GM12865 (cell line): ENCODE results near the gene SYTL3.

Source experiments
- DNase-seq: peaks from one replicate; pipeline ENCODE4 v3.0.0; 2010; ENCODE audit warnings: low read depth
- H3K4me3 ChIP-seq: 2 replicates; pipeline ENCODE4 v1.5.1; 2011; ENCODE audit warnings: mild to moderate bottlenecking, low read depth, low read length, control low read depth
- TF ChIP-seq, protein P1 (sequence below): IDR thresholded peaks from 2 replicates; pipeline ENCODE4 v1.5.1; 2011; ENCODE audit warnings: low read length, control low read depth, low read depth, inconsistent platforms; ENCODE audit not compliant: insufficient read depth; ENCODE audit errors: missing control alignments

SYTL3 gene

DNA sequence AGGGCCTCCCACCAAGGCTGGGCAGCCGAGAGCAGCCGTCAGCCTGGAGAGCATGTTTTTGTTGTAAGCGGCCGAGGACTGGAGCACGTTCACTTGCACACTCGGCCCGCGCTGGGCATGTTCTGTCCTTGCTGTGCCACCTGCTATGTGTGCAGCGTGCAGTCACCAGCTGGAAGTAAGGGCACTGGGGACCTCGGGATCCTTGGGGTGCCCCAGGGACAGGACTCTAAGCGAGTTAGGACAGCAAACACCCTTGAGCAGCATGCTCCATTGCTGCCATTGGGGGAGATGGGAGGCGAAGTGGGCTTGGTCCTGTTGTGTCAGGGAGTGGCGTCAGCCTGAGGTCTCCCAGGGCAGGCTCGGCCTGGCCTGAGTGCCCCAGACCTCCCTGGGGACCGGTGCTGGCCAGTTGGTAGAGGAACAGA, 24.0 kb upstream of the SYTL3 start:
- no peak for DNase-seq
- no peak overlapping the region for H3K4me3 ChIP-seq
- TF ChIP-seq, protein P1, sequence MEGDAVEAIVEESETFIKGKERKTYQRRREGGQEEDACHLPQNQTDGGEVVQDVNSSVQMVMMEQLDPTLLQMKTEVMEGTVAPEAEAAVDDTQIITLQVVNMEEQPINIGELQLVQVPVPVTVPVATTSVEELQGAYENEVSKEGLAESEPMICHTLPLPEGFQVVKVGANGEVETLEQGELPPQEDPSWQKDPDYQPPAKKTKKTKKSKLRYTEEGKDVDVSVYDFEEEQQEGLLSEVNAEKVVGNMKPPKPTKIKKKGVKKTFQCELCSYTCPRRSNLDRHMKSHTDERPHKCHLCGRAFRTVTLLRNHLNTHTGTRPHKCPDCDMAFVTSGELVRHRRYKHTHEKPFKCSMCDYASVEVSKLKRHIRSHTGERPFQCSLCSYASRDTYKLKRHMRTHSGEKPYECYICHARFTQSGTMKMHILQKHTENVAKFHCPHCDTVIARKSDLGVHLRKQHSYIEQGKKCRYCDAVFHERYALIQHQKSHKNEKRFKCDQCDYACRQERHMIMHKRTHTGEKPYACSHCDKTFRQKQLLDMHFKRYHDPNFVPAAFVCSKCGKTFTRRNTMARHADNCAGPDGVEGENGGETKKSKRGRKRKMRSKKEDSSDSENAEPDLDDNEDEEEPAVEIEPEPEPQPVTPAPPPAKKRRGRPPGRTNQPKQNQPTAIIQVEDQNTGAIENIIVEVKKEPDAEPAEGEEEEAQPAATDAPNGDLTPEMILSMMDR = no peak

DNA sequence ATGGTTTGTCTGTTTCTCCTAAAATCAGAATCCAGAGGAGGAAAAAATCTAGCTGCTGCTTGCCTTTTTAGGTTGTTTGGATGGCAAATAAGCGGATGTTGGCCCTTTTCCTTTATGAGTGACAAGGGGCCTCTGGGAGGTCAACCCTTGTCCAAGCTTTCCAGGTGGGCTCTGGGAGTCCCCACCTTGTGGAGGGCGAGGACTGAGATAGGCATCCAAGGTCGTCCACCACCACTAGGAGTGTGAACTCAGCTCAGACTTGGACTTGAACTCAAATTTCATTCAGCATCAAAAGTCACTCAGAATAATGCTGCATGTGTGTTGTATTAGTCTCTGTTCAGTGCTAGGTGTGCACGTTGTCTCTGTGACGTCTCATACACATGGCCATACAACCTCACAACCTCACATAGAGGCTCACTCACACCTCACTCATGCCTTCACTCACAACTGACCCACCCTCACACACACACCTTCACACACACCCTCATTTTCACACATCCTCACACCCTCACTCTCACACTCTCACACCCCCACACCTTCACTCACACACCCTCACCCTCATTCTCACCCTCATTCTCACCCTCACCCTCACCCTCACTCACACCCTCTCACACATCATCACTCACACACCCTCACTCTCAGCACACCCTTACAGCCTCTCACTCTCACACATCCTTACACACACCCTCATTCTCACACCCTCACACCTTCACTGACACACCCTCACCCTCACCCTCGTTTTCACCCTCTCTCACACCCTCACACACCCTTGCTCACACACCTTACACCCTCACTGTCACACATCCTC, 23.3 kb upstream of the SYTL3 start:
- no peak overlapping the region for H3K4me3 ChIP-seq
- DNase-seq = no peak
- TF ChIP-seq, protein P1 = no peak

DNA sequence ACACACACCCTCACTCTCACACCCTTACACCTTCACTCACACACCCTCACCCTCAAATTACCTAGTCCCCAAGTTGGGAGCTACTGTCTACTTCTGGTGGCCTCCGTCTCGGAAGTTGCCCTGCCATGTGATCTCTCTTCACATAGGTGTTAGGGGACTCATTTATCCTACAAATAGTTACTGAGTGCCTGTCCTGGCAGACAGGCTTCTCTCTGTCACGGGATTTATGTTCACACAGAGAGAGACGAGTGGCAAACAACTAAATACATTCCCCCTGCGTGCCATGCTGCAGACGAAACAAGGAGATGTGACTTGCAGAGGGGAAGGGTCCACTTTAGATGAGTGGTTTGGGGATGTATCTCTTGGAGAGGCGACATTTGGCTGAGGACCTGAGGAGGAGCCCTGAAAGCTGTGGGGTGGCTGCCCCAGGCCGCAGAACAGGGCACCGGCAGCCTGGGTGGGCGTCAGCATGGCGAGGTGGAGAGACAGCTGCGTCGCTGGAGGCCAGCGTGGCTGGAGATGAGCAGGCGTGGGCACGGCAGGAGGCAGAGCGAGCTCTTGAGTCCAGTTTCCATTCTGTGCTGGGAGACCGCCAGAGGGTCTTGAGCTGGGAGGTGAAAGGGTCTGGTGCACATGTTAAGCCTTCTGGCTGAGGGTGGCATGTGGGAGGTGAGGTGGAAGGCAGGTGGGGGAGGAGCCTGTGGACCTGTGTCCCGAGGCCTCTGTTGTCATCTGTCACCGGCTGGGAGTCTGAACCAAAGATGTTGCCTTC, 22.5 kb upstream of the SYTL3 start:
- H3K4me3 ChIP-seq = no peak overlapping the region
- TF ChIP-seq, protein P1 = no peak
- DNase-seq = no peak

DNA sequence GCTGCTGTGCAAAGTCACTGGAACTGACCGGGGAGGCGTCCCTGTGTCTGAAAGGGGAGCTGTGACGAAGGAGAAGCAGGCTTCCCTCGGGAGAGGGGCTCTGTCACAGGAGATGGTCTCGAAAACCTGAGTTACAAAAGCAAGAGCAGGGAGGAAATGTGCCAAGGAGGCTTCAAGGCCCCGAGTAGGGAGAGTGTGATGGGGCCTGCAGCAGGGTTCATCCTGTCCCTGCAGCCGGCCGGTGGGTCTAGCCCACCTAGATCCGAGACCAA, 22.0 kb upstream of the SYTL3 start:
- no peak overlapping the region for H3K4me3 ChIP-seq
- no peak for DNase-seq
- TF ChIP-seq, protein P1 = no peak

DNA sequence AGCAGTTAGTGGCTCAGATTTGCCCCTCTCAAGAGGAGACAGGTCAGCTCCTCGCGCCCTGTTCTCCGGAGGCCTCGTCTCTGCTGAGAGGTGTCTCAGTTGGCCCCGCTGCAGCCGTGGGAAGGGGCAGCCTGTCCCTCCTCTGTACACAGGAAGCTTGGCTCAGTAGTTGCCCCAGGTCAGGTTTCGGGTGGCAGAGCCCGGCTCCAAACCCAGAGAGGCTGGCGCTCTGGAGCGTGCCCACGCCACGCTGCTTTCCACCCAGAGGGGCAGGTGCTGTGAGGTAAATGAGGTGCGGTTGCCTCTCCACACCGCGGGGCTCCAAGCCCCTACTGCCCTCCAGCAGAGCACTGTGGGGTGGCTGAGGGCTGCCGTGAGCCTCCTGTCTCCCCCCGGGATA, 21.3 kb upstream of the SYTL3 start:
- no peak for DNase-seq
- TF ChIP-seq, protein P1 = no peak
- H3K4me3 ChIP-seq = no peak overlapping the region

DNA sequence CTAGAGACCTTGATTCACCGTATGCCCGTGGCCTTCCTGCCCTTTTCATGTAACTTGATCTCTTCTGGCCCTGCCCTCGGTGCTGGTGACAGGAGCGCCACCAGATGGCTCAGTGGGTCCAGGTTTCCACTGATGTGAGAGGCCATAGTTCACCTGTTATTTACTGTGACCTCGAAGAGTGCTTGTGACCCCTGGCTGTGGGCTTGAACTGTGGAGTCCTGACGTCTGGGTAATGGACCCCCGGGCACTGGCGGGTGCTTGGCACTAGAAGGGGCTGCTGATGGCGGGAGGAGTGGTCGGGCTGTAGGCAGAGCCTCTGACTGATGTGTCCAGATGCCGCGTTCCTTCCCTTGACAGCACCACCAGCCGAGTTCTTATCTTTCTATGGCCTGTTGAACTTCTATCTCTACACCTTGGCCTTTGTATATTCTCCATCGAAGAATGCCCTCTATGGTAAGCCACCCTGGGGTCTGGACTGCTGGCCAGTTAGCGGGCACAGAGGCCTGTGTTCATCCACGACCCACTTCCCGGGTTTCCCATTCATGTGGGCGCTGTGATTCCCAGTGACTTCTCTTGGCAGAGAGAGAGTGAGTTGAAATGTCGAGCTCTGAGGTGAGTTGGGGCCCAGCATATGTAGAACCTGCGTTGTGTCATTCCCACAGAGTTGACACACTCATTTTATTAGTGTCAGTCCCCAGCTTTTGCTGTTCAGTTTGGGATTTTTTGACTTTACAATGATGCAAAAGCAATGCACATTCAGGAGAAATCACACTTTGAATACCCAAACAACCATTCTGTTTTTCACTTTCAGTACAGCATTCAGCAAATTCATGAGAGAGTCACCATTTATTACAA, 20.3 kb upstream of the SYTL3 start:
- DNase-seq = no peak
- TF ChIP-seq, protein P1 = no peak

More for the DNA sequence above, 20.3 kb upstream of the SYTL3 start:
- H3K4me3 ChIP-seq = no peak overlapping the region
